ENCODE results near the gene NEK7. TPM values are rescaled to one million over a fixed set of nuclear protein-coding genes. Genes with fewer than 3 reads are reported as not detected.

The NEK7 gene
- total RNA-seq, 3 donors from 2014 or later (not counting 1 experiment from before 2014, with no cell fraction given): 34.1 to 57.5 (median 42.1) TPM

- peak overlapping the region; percentile 14 for H3K4me3 Mint-ChIP-seq
- TF ChIP-seq CTCF (IDR thresholded peaks at IDR 0.05): no peak
- H3K9me3 Mint-ChIP-seq: no peaks in the 10 kb centered on the region
- Histone ChIP-seq H3K4me3 (ENCODE audit: low read length) (no peak overlapping the region), H3K27me3 (ENCODE audit: control insufficient read depth, insufficient read depth, low read length) (no peaks in the 10 kb centered on the region), H3K36me3 (ENCODE audit: control insufficient read depth, insufficient read depth, low read length) (no peaks in the 10 kb centered on the region), H3K4me1 (ENCODE audit: control insufficient read depth, insufficient read depth, low read length) (peaks cover 11% of the 10 kb centered on the region), H3K27ac (ENCODE audit: low read length) (no peak overlapping the region), H3K9me3 (ENCODE audit: control insufficient read depth, insufficient read depth, low read length) (no peaks in the 10 kb centered on the region)
- intact Hi-C loops (cut with micrococcal nuclease): no loop called here
- H3K36me3 Mint-ChIP-seq: no peaks in the 10 kb centered on the region
- DNase-seq (no peak), ATAC-seq (no peak)
- peaks cover 74 to 88% of the 10 kb centered on the region in 2 donors for H3K4me1 Mint-ChIP-seq
- no peaks in the 10 kb centered on the region for H3K27me3 Mint-ChIP-seq (ENCODE audit: low read depth in 2 of 2)
- H3K27ac Mint-ChIP-seq: peak overlapping the region; percentile 48 to 62
- no CpG with 5 or more reads among the region's 1 CpG for WGBS (ENCODE audit: insufficient coverage)
These were observed 46.6 kb downstream of the NEK7 start for GRCh38 chr1:198203434-198203833.

GRCh38 chr1:198205016-198205684, 48.4 kb downstream of the NEK7 start:
- no peaks in the 10 kb centered on the region for H3K9me3 Mint-ChIP-seq
- H3K4me3 Mint-ChIP-seq: no peak overlapping the region
- peak overlapping the region; percentile 58 to 79 for H3K27ac Mint-ChIP-seq
- Histone ChIP-seq H3K36me3 (ENCODE audit: control insufficient read depth, insufficient read depth, low read length) (no peaks in the 10 kb centered on the region), H3K9me3 (ENCODE audit: control insufficient read depth, insufficient read depth, low read length) (no peaks in the 10 kb centered on the region), H3K4me1 (ENCODE audit: control insufficient read depth, insufficient read depth, low read length) (peaks cover 5% of the 10 kb centered on the region), H3K27me3 (ENCODE audit: control insufficient read depth, insufficient read depth, low read length) (no peaks in the 10 kb centered on the region), H3K27ac (ENCODE audit: low read length) (no peak overlapping the region), H3K4me3 (ENCODE audit: low read length) (no peak overlapping the region)
- DNase-seq (no peak), ATAC-seq (no peak)
- no peaks in the 10 kb centered on the region for H3K36me3 Mint-ChIP-seq
- intact Hi-C loops (cut with micrococcal nuclease): no loop called here
- H3K27me3 Mint-ChIP-seq (ENCODE audit: low read depth in 2 of 2): no peaks in the 10 kb centered on the region
- no peak for TF ChIP-seq CTCF (IDR thresholded peaks at IDR 0.05)
- H3K4me1 Mint-ChIP-seq: peaks cover 58 to 71% of the 10 kb centered on the region in 2 donors
- 94% methylated on average over 3 of the region's 5 CpGs for WGBS (ENCODE audit: insufficient coverage)

GRCh38 chr1:198206292-198206691, 49.5 kb downstream of the NEK7 start:
- Mint-ChIP-seq H3K27me3 (ENCODE audit: low read depth in 2 of 2) (no peaks in the 10 kb centered on the region), H3K9me3 (no peaks in the 10 kb centered on the region), H3K36me3 (no peaks in the 10 kb centered on the region), H3K4me3 (no peak overlapping the region), H3K4me1 (peaks cover 48 to 60% of the 10 kb centered on the region in 2 donors), H3K27ac (peak overlapping the region; percentile 58 to 79)
- no peak overlapping the region for H3K4me3 ChIP-seq (ENCODE audit: low read length)
- no peaks in the 10 kb centered on the region for H3K27me3 ChIP-seq (ENCODE audit: control insufficient read depth, insufficient read depth, low read length)
- peaks cover 5% of the 10 kb centered on the region for H3K4me1 ChIP-seq (ENCODE audit: control insufficient read depth, insufficient read depth, low read length)
- intact Hi-C loops (cut with micrococcal nuclease): no loop called here
- TF ChIP-seq CTCF (IDR thresholded peaks at IDR 0.05): no peak
- WGBS (ENCODE audit: insufficient coverage): 88% methylated on average over 2 of the region's 3 CpGs
- H3K9me3 ChIP-seq (ENCODE audit: control insufficient read depth, insufficient read depth, low read length): no peaks in the 10 kb centered on the region
- DNase-seq (no peak), ATAC-seq (no peak)
- H3K27ac ChIP-seq (ENCODE audit: low read length): no peak overlapping the region
- no peaks in the 10 kb centered on the region for H3K36me3 ChIP-seq (ENCODE audit: control insufficient read depth, insufficient read depth, low read length)

GRCh38 chr1:198211696-198212095, 54.9 kb downstream of the NEK7 start:
- no peaks in the 10 kb centered on the region for H3K4me1 ChIP-seq (ENCODE audit: control insufficient read depth, insufficient read depth, low read length)
- Mint-ChIP-seq H3K4me3 (no peak overlapping the region), H3K4me1 (peaks cover 27 to 29% of the 10 kb centered on the region in 2 donors), H3K9me3 (peaks cover 5% of the 10 kb centered on the region in 2 donors), H3K27ac (no peak overlapping the region), H3K27me3 (ENCODE audit: low read depth in 2 of 2) (no peaks in the 10 kb centered on the region), H3K36me3 (peaks cover 19% of the 10 kb centered on the region)
- TF ChIP-seq CTCF (IDR thresholded peaks at IDR 0.05): no peak
- no peaks in the 10 kb centered on the region for H3K27me3 ChIP-seq (ENCODE audit: control insufficient read depth, insufficient read depth, low read length)
- 98% methylated on average over 11 of the region's 11 CpGs for WGBS (ENCODE audit: insufficient coverage)
- ATAC-seq (no peak), DNase-seq (no peak)
- H3K4me3 ChIP-seq (ENCODE audit: low read length): no peak overlapping the region
- H3K9me3 ChIP-seq (ENCODE audit: control insufficient read depth, insufficient read depth, low read length): peaks cover 2% of the 10 kb centered on the region
- peaks cover 8% of the 10 kb centered on the region for H3K36me3 ChIP-seq (ENCODE audit: control insufficient read depth, insufficient read depth, low read length)
- intact Hi-C loops (cut with micrococcal nuclease): no loop called here
- H3K27ac ChIP-seq (ENCODE audit: low read length): no peak overlapping the region

All from natural killer cell (primary cell).